ENCODE results near the gene GPSM3.

GRCh38 chr6:32152769-32153563 lies 39.5 kb downstream of the GPSM3 start:
- TF ChIP-seq CTCF (IDR thresholded peaks at IDR 0.05; ENCODE audit: extremely low read depth in 1 of 2, insufficient read depth in 1 of 2, low read depth in 1 of 2, low read length in 2 of 2): no peak
- no peak for TF ChIP-seq POLR2A (IDR thresholded peaks at IDR 0.05; ENCODE audit: low read depth, low read length)
- no peak for TF ChIP-seq JUN (IDR thresholded peaks at IDR 0.05; ENCODE audit: borderline replicate concordance, insufficient read depth, insufficient read length, low read depth)
- TF ChIP-seq, protein P1, sequence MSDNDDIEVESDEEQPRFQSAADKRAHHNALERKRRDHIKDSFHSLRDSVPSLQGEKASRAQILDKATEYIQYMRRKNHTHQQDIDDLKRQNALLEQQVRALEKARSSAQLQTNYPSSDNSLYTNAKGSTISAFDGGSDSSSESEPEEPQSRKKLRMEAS (IDR thresholded peaks at IDR 0.05; ENCODE audit: insufficient read depth, insufficient read length): no peak
- no peak for TF ChIP-seq POLR2AphosphoS5 (IDR thresholded peaks at IDR 0.05; ENCODE audit: insufficient read depth, low read depth, low read length)
